Pons (tissue), 1 donor: ENCODE results near the gene ZBTB46.

ENCODE experiments used
- DNase-seq: peaks from one replicate; pipeline ENCODE4 v3.0.0-alpha.2; 2016; ENCODE audit warnings: low spot score

The ZBTB46 gene

GRCh38 chr20:63745424-63745805, 85.6 kb downstream of the ZBTB46 start:
- no peak for DNase-seq

- DNase-seq: no peak
Measured at GRCh38 chr20:63744574-63745423, 86.3 kb downstream of the ZBTB46 start.

- DNase-seq: no peak
Measured at GRCh38 chr20:63744158-63744557, 86.9 kb downstream of the ZBTB46 start.

DNA sequence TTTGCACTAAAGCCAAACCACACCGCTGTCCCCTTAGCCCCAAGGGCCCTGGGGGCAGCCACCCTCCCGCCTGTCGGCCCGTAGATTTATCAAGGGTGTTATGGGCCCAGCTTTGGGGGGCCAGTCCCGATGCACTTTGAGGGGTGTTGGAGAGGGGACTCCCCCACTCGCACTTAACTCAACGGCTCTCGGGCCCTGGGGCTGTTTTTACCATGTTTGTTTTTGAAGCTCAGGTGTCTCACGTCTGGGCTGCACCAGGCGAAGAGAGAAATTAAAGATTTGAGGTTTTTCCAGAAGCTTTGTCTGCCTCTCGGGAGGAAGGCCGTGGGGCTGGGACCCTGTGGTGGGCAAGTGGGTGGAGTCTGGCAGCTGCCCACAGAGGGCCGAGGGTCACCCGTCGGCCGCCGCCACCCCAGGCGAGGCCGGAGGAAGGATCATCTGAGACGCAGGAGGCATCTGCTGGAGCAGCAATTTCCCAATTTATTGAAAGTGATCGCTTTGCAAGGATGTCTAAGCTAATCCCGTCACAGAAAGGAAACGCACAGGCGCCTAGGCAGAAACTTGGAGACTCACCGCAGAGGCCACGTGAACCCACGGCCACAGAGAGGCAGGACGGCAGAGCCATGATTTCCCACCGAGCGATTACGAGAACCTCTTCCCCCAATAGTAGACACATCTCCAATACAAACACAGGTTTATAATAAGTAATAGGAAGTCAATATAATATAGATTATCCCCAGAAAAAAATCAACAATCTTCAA, 87.7 kb downstream of the ZBTB46 start:
- DNase-seq: no peak

DNA sequence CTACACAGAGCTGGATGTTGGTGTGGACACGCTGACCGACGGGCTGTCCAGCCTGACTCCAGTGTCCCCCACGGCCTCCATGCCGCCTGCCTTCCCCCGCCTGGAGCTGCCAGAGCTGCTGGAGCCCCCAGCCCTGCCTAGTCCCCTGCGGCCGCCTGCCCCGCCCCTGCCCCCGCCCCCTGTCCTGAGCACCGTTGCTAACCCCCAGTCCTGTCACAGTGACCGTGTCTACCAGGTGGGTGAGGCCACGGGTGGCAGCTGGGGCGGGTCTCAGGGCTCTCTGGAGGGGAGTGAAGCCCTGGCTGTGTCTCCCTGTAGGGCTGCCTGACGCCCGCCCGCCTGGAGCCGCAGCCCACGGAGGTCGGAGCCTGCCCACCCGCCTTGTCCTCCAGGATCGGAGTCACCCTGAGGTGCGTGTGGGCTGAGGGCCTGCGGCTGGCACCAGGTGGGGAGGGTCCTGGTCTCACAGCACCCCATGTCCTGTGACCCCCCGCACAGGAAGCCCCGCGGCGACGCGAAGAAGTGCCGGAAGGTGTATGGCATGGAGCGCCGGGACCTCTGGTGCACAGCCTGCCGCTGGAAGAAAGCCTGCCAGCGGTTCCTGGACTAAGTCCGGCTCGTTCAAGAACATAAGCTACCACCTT, 88.6 kb downstream of the ZBTB46 start:
- DNase-seq: no peak

GRCh38 chr20:63741676-63742380, 89.2 kb downstream of the ZBTB46 start:
- no peak for DNase-seq

GRCh38 chr20:63741354-63741675, 89.7 kb downstream of the ZBTB46 start:
- DNase-seq: no peak

GRCh38 chr20:63740627-63741353, 90.3 kb downstream of the ZBTB46 start:
- DNase-seq: peak; percentile 64

DNA sequence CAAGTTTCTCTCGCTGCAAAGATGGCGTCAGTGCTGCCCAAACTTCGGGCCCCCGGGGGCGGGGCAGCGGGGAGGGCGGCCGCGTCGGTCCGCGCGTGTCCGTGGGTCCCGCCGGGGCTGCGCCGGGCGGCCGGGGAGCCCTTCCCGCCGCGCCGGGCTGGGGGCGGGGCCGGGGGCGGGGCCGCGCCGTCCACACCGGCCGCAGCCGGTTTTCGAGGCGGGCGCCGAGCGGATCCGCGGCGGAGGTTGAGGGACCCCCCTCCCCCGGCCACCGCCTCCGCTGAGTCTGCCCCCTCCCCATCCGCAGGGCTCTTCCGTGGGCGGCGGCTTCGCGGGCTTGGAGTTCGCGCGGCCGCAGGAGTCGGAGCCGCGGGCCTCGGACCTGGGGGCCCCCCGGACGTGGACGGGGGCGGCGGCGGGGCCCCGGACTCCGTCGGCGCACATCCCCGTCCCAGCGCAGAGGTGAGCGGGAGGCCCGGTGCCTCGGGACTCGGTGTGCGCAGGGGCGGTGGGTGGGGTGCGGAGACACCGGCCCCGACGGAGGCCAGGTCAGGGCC, 90.9 kb downstream of the ZBTB46 start:
- no peak for DNase-seq

- peak; percentile 77 for DNase-seq
Measured at GRCh38 chr20:63739130-63740069, 91.7 kb downstream of the ZBTB46 start, which contains the start of gene SLC2A4RG. TSS of gene SLC2A4RG (plus strand) at chr20:63739776. CDS start at chr20:63739913, 137 bp downstream.

- no peak for DNase-seq
Measured at GRCh38 chr20:63738687-63739129, 92.4 kb downstream of the ZBTB46 start.

DNA sequence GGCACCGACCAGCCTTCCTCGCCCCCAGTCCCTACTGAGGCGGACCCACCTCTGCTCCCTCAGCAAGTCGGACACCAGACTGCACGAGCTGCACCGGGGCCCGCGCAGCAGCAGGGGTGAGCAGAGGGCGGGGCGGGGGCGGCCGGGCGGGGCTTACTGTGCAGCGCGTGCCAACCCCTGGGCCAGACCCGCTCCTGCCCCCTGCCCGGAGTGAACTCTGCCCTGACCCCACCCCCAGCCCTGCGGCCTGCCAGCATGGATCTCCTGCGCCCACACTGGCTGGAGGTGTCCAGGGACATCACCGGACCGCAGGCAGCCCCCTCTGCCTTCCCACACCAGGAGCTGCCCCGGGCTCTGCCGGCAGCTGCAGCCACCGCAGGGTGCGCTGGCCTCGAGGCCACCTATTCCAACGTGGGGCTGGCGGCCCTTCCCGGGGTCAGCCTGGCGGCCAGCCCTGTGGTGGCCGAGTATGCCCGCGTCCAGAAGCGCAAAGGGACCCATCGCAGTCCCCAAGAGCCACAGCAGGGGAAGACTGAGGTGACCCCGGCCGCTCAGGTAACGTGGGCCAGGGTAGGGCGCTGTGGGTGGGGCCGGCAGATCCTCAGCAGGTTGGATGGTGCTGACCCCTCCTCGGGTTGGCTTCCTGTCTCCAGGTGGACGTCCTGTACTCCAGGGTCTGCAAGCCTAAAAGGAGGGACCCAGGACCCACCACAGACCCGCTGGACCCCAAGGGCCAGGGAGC, 92.9 kb downstream of the ZBTB46 start:
- DNase-seq: no peak

DNA sequence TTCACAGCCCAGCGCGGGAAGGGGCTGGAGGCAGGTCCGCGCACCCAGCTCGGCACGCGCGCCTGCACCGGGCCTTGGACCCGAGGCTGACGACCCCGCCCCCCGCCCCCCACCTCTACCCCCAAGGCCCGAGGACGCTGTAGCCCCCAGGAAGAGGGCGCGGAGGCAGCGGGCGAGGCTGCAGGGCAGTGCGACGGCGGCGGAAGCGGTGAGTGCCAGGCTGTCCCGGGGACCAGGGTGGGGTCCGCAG, 93.4 kb downstream of the ZBTB46 start:
- DNase-seq: no peak

DNA sequence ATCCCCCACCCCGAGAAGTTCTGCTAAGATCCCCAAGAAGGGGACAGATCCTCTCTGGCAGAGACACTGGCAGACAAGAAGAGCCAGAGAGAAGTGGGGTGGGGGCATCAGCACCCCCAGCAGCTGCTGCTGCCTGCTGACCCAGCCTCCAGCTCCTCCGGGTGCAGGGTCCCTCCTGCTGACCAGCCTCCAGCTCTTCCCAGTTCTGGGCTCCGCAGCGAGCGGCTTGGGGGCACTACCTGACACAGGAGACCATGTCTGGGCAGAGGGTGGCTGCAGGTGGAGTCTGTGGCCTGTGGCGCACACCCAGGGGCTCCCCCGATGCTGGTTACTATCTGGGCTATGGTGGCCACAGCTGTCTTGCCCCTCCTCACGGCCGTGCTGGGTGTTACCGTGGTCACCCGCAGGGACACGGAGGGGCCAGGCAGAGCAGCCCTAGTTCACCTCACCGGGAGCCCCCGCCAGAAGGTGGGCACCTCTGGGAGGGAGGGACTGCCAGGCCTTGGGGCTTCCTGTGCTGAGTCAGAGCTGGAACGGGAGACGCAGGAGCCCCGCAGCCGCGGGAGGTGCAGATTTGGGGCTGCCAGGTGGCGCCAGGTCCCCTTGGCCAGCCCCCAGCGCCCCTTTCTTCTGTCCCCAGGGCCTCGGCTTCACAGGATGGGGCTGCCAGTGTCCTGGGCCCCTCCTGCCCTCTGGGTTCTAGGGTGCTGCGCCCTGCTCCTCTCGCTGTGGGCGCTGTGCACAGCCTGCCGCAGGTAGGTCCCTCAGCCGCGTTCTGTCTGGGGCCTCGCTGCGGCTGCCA, 94.0 kb downstream of the ZBTB46 start:
- no peak for DNase-seq

GRCh38 chr20:63735859-63736718, 95.0 kb downstream of the ZBTB46 start, which contains the start of gene LIME1:
TSS of gene LIME1 (plus strand) at chr20:63736664. CDS start at chr20:63737550, 886 bp downstream.
- no peak for DNase-seq

DNA sequence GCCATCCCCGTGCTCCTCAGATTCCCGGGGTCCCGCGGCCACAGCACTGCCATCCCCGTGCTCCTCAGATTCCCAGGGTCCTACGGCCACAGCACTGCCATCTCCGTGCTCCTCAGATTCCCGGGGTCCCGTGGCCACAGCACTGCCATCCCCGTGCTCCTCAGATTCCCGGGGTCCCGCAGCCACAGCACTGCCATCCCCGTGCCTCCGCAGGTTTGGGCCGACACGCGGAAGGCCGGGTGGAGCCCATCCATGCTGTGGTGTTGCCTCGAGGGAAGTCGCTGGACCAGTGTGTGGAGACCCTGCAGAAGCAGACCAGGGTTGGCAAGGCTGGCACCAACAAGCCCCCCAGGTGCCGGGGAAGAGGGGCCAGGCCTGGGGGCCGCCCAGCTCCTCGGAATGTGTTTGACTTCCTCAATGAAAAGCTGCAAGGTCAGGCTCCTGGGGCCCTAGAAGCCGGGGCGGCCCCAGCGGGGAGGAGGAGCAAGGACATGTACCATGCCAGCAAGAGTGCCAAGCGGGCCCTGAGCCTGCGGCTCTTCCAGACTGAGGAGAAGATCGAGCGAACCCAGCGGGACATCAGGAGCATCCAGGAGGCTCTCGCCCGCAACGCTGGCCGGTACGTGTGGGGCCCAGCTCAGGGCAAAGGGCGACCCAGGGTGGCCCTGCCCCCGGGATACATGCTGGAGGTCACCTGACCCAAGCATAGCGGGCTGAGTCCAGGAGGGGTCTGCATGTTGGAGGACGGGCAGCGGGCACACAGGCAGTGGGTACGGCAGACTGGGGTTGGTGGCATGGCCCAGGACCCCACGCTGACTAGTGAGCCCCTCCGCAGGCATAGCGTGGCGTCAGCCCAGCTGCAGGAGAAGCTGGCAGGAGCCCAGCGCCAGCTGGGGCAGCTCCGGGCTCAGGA, 95.9 kb downstream of the ZBTB46 start:
- DNase-seq: no peak
